ENCODE data around the gene FHIT. TPM values are rescaled to one million over a fixed set of nuclear protein-coding genes. Genes with fewer than 3 reads are reported as not detected.

FHIT gene
- total and polyA plus RNA-seq, 4 donors: 2.6 to 21.3 (median 8.7) TPM

GRCh38 chr3:60160822-60161748 lies 1090.2 kb downstream of the FHIT start:
- peak overlapping the region in 1 of 2 donors; percentile 14 for H3K9ac ChIP-seq (ENCODE audit: insufficient read depth in 1 of 2, low read length in 2 of 2)
- H3K27ac ChIP-seq (ENCODE audit: low read depth in 1 of 2, low read length in 1 of 2): no peak overlapping the region
- peaks cover 0 to 13% (median 0%) of the 10 kb centered on the region in 5 donors for H3K4me1 ChIP-seq (ENCODE audit: control insufficient read depth in 5 of 5, insufficient read depth in 5 of 5, low read length in 5 of 5)
- no peaks in the 10 kb centered on the region for H3K27me3 ChIP-seq (ENCODE audit: control insufficient read depth in 3 of 3, insufficient read depth in 3 of 3, low read length in 2 of 3)
- 79 to 82% methylated on average over 11 of the region's 11 CpGs for WGBS, 2 donors
- H3K9me3 ChIP-seq (ENCODE audit: control insufficient read depth in 4 of 4, insufficient read depth in 3 of 4, low read length in 3 of 4): no peaks in the 10 kb centered on the region
- ATAC-seq (ENCODE audit: insufficient read depth, low FRiP score) (no peak), DNase-seq (peak in 2 of 3 donors; percentile 70 to 76)
- no peaks in the 10 kb centered on the region for H3K36me3 ChIP-seq (ENCODE audit: control insufficient read depth in 4 of 4, insufficient read depth in 4 of 4, low read length in 4 of 4)
- no peak overlapping the region for H3K4me3 ChIP-seq
- no peak for TF ChIP-seq CTCF (IDR thresholded peaks at IDR 0.05; ENCODE audit: control extremely low read depth, extremely low read depth)

DNA sequence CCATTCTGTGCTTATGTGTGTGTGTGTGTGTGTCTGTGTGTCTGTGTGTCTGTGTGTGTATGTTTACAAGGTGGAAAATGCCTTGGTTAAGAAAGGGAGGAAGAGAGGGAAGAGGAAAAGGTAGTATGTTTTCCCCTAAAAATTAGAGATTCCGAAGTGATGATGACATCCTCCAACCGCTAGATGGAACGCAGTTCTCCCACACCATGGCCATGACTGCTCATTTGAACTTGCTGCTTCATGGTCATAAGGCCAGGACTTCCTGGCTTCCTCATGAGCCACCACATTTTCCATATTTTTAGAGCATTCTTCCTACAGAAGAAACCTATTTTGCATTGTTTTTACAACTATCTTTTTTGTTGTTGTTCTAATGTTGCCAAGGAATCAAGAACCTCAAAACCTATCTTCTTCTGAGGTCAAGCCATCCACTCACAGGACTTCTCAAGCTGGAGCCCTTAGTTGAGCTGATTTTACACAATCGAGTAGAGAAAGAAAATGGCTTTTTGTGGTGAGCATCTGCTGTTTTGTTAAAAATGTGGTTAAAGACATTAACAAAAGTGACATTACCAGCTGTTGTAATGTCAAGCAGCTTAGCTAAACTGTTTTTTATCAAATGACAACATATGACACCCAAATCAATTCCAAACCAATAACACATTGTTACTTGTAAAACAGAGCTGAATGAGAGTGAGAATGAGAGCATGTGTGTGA lies 1091.0 kb downstream of the FHIT start:
- 76 to 77% methylated on average over 4 of the region's 4 CpGs for WGBS, 2 donors
- no peaks in the 10 kb centered on the region for H3K9me3 ChIP-seq (ENCODE audit: control insufficient read depth in 4 of 4, insufficient read depth in 3 of 4, low read length in 3 of 4)
- DNase-seq (peak in 2 of 3 donors; percentile 35 to 37), ATAC-seq (ENCODE audit: insufficient read depth, low FRiP score) (no peak)
- peaks cover 0 to 13% (median 0%) of the 10 kb centered on the region in 5 donors for H3K4me1 ChIP-seq (ENCODE audit: control insufficient read depth in 5 of 5, insufficient read depth in 5 of 5, low read length in 5 of 5)
- H3K27ac ChIP-seq (ENCODE audit: low read depth in 1 of 2, low read length in 1 of 2): no peak overlapping the region
- no peaks in the 10 kb centered on the region for H3K36me3 ChIP-seq (ENCODE audit: control insufficient read depth in 4 of 4, insufficient read depth in 4 of 4, low read length in 4 of 4)
- no peaks in the 10 kb centered on the region for H3K27me3 ChIP-seq (ENCODE audit: control insufficient read depth in 3 of 3, insufficient read depth in 3 of 3, low read length in 2 of 3)
- H3K4me3 ChIP-seq: no peak overlapping the region
- H3K9ac ChIP-seq (ENCODE audit: insufficient read depth in 1 of 2, low read length in 2 of 2): no peak overlapping the region
- no peak for TF ChIP-seq CTCF (IDR thresholded peaks at IDR 0.05; ENCODE audit: control extremely low read depth, extremely low read depth)

GRCh38 chr3:60158035-60158434 lies 1093.2 kb downstream of the FHIT start:
- WGBS, 2 donors: 85 to 88% methylated on average over 2 of the region's 2 CpGs
- ATAC-seq (ENCODE audit: insufficient read depth, low FRiP score): no peak
- no peak overlapping the region for H3K9ac ChIP-seq (ENCODE audit: insufficient read depth in 1 of 2, low read length in 2 of 2)
- H3K4me1 ChIP-seq (ENCODE audit: control insufficient read depth in 5 of 5, insufficient read depth in 5 of 5, low read length in 5 of 5): peaks cover 0 to 13% (median 0%) of the 10 kb centered on the region in 5 donors
- no peaks in the 10 kb centered on the region for H3K27me3 ChIP-seq (ENCODE audit: control insufficient read depth in 3 of 3, insufficient read depth in 3 of 3, low read length in 2 of 3)
- H3K9me3 ChIP-seq (ENCODE audit: control insufficient read depth in 4 of 4, insufficient read depth in 3 of 4, low read length in 3 of 4): no peaks in the 10 kb centered on the region
- H3K4me3 ChIP-seq: no peak overlapping the region
- DNase-seq: peak in 2 of 3 donors; percentile 54 to 57
- H3K27ac ChIP-seq (ENCODE audit: low read depth in 1 of 2, low read length in 1 of 2): no peak overlapping the region
- no peak for TF ChIP-seq CTCF (IDR thresholded peaks at IDR 0.05; ENCODE audit: control extremely low read depth, extremely low read depth)
- no peaks in the 10 kb centered on the region for H3K36me3 ChIP-seq (ENCODE audit: control insufficient read depth in 4 of 4, insufficient read depth in 4 of 4, low read length in 4 of 4)

All from lung (tissue), 12 donors.